Common myeloid progenitor, CD34-positive (primary cell): Measurements from ENCODE around the gene CLEC4A.
A peak's percentile ranks its signal among the peaks of the same experiment; 100 is the strongest.
"Not testable (repeated sequence)": the region's sequence is repeated elsewhere in the genome, so short reads cannot be mapped to it uniquely, and the experiment has no call there.

Experiments used
- CTCF ChIA-PET: fragments of 350-600 bp; sonication (Branson Sonifier 250); formaldehyde crosslinking; loops from one replicate; lab custom pipeline; 2021; ENCODE audit warnings: antibody characterized with exemption; lab: Charles Lee
- POLR2A ChIA-PET: fragments of 350-600 bp; sonication (Branson Sonifier 250); formaldehyde crosslinking; loops from one replicate; lab custom pipeline; 2021; ENCODE audit warnings: antibody characterized with exemption; lab: Charles Lee
- DNase-seq, 3 donors: peaks; one replicate each; pipeline versions ENCODE4 v3.0.0 to v3.0.0-alpha.2; 2013
- H3K27ac ChIP-seq, 2 experiments: 1 replicate in 1 of 2; 2 replicates in 1 of 2; pipeline ENCODE4 v1.7.0; 2013; ENCODE audit warnings: inconsistent platforms in 2 of 2, low read length in 2 of 2, mild to moderate bottlenecking in 2 of 2, low read depth in 1 of 2, moderate library complexity in 1 of 2; ENCODE audit not compliant: severe bottlenecking in 2 of 2, insufficient read depth in 1 of 2, poor library complexity in 1 of 2
- H3K27me3 ChIP-seq, 5 experiments: replicated peaks in 2 of 5; 1 replicate in 3 of 5; 2 replicates in 2 of 5; pipeline versions ENCODE4 v1.6.1 to v1.7.0; 2013; ENCODE audit warnings: low read length in 4 of 5, mild to moderate bottlenecking in 2 of 5, moderate library complexity in 2 of 5, inconsistent platforms in 1 of 5; ENCODE audit not compliant: insufficient read depth in 5 of 5, control insufficient read depth in 4 of 5
- H3K36me3 ChIP-seq, 4 experiments: 1 replicate in 2 of 4; 2 replicates in 2 of 4; pipeline versions ENCODE4 v1.6.1 to v1.7.0; 2013; ENCODE audit warnings: low read length in 3 of 4, control low read depth in 1 of 4, mild to moderate bottlenecking in 1 of 4; ENCODE audit not compliant: control insufficient read depth in 4 of 4, insufficient read depth in 4 of 4
- H3K4me1 ChIP-seq, 4 experiments: 1 replicate in 3 of 4; 2 replicates in 1 of 4; pipeline versions ENCODE4 v1.6.1 to v1.7.1; 2013; ENCODE audit warnings: low read length in 3 of 4, mild to moderate bottlenecking in 3 of 4, control low read depth in 1 of 4, inconsistent platforms in 1 of 4, moderate library complexity in 1 of 4; ENCODE audit not compliant: control insufficient read depth in 4 of 4, insufficient read depth in 4 of 4; ENCODE audit errors: control extremely low read depth in 1 of 4
- H3K4me3 ChIP-seq, 7 experiments: 1 replicate in 4 of 7; 2 replicates in 3 of 7; pipeline versions ENCODE4 v1.5.1 to v1.7.0; 2013; ENCODE audit warnings: mild to moderate bottlenecking in 7 of 7, low read length in 6 of 7, moderate library complexity in 6 of 7, inconsistent platforms in 2 of 7, low read depth in 2 of 7, control low read depth in 1 of 7; ENCODE audit not compliant: insufficient read depth in 4 of 7, control insufficient read depth in 1 of 7; ENCODE audit errors: extremely low read depth in 1 of 7
- H3K9me3 ChIP-seq, 5 experiments: 1 replicate in 4 of 5; 2 replicates in 1 of 5; pipeline versions ENCODE4 v1.6.1 to v1.7.1; 2013; ENCODE audit warnings: low read length in 4 of 5, mild to moderate bottlenecking in 2 of 5, inconsistent platforms in 1 of 5, low read depth in 1 of 5, moderate library complexity in 1 of 5; ENCODE audit not compliant: control insufficient read depth in 4 of 5, insufficient read depth in 2 of 5; ENCODE audit errors: control extremely low read depth in 1 of 5
- WGBS: methylation state at CpG from one replicate; pipeline ENCODE4 v1.1.5; 2013; ENCODE audit not compliant: insufficient coverage; 5-methylcytosine and 5-hydroxymethylcytosine counted together

The CLEC4A gene

DNA sequence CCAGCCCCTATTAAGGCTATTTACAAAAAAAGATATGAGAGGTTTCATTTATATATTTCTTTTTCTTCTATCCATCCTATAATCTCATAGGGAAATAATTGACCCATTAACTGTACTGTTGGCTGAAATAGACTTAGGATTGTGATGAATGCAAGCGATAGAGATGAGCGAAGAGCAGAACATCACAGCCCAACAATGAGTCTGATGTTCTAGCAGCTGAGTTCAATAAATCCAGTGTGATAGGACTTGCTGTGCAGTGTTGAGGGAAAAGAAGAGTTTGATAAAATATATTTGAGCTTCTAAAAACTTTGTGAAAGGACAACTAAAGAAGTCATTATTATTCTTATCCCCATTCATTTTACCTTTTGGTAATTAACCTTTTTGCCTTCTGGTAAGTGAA lies 49.5 kb downstream of the CLEC4A start:
- H3K4me1 ChIP-seq, H3K27me3 ChIP-seq, H3K27ac ChIP-seq, CTCF ChIA-PET, H3K36me3 ChIP-seq, H3K4me3 ChIP-seq, POLR2A ChIA-PET, DNase-seq, H3K9me3 ChIP-seq: not testable (repeated sequence)
- 86% methylated on average over 2 of the region's 2 CpGs for whole genome bisulfite sequencing

DNA sequence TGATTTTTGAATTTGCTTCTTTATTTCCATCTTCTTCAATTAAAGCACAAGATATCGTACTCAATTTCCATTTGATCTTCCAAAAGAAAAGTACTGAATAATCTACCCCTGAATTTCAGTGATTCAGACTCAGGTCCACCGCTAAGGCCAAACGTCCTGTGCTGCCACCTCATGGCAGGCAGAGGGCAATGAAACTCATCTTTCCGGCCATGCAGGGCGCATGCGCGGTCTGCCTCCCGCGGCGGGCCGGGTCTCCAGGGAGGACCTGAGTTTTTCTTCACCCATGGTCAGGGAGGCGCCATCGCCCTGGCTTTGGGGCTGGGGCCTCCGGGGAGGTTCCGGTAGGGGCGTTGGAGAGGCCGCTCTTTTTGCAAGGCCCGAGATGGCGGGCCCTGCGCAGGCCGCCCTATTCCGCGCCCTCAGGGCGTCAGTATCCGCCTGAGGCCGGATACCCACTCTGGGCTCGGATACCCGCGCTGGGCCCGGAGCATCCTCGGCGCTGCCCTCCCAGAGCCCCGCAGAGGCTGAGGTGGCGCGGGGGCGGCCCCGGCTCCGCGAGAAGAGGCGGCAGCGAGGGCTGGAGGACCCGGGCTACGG lies 56.7 kb downstream of the CLEC4A start:
- H3K27ac ChIP-seq, H3K4me1 ChIP-seq, H3K36me3 ChIP-seq, POLR2A ChIA-PET, H3K9me3 ChIP-seq, H3K27me3 ChIP-seq: not testable (repeated sequence)
- H3K4me3 ChIP-seq = peak overlapping the region; percentile 23 to 75 (median 57)
- peak; percentile 52 to 75 (median 68) for DNase-seq
- CTCF ChIA-PET = interaction anchor here (1.5 kb wide), 1 partner anchor 74 kb away, joined by 4 read pairs; no protein-coding TSS in a partner anchor
- WGBS = 0% methylated on average over 20 of the region's 43 CpGs

DNA sequence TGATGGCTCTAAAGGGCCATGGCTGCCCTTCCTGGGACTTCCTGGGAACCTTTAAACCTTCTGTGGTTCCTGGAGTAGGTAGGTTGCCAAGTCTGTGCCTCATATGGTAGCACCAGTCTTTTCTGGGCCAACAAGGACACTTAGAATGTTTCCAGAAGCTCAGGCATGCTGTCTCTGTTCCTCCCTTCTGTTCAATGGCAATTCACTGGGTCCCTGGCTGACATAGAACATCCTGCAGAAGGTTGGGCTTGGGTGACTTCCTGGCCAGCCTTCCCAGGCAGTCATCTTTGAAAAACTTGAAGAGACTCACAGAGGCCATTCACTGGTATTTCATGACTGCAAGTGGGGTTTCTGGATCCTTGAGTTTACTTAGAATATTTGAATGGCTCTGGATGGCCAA lies 57.9 kb downstream of the CLEC4A start:
- CTCF ChIA-PET = interaction anchor here (1.5 kb wide), 1 partner anchor 75 kb away, joined by 4 read pairs; no protein-coding TSS in a partner anchor

DNA sequence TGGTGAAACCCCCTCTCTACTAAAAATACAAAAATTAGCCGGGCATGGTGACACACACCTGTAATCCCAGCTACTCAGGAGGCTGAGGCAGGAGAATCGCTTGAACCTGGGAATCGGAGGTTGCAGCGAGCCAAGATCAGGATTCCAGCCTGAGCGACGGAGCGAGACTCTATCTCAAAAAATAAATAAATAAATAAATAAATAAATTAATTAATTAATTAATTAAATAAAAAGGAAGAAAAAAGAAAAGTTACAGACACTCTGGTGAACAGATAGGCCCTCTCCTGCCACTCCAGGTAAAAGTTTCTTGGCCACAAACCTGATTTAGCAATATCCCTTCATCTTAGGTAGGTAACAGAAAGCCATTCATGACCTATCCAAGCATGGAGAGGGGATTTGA lies 59.5 kb downstream of the CLEC4A start:
- H3K27me3 ChIP-seq, H3K4me3 ChIP-seq, H3K27ac ChIP-seq, H3K4me1 ChIP-seq, POLR2A ChIA-PET, CTCF ChIA-PET, H3K36me3 ChIP-seq, DNase-seq, H3K9me3 ChIP-seq: not testable (repeated sequence)
- no CpG with 5 or more reads among the region's 7 CpGs for WGBS

More for the DNA sequence above, 57.9 kb downstream of the CLEC4A start:
- H3K9me3 ChIP-seq, H3K27me3 ChIP-seq, H3K4me3 ChIP-seq, H3K27ac ChIP-seq, H3K36me3 ChIP-seq, POLR2A ChIA-PET, H3K4me1 ChIP-seq, DNase-seq: not testable (repeated sequence)

DNA sequence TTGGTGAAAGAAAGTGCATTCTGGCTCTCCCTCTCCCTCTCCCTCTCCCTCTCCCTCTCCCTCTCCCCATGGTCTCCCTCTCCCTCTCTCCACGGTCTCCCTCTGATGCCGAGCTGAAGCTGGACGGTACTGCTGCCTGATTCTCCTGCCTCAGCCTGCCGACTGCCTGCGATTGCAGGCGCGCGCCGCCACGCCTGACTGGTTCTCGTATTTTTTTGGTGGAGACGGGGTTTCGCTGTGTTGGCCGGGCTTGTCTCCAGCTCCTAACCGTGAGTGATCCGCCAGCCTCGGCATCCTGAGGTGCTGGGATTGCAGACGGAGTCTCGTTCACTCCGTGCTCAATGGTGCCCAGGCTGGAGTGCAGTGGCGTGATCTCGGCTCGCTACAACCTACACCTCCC lies 59.9 kb downstream of the CLEC4A start:
- DNase-seq, H3K4me3 ChIP-seq, H3K4me1 ChIP-seq, H3K36me3 ChIP-seq, CTCF ChIA-PET, H3K27me3 ChIP-seq, POLR2A ChIA-PET, H3K9me3 ChIP-seq, H3K27ac ChIP-seq: not testable (repeated sequence)
- WGBS = 97% methylated on average over 12 of the region's 23 CpGs

DNA sequence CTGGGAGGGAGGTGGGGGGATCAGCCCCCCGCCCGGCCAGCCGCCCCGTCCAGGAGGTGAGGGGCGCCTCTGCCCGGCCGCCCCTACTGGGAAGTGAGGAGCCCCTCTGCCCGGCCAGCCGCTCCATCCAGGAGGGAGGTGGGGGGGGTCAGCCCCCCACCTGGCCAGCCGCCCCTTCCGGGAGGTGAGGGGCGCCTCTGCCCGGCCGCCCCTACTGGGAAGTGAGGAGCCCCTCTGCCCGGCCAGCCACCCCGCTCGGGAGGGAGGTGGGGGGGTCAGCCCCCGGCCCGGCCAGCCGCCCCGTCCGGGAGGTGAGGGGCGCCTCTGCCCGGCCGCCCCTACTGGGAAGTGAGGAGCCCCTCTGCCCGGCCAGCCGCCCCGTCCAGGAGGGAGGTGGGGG lies 60.8 kb downstream of the CLEC4A start:
- WGBS = 93% methylated on average over 5 of the region's 28 CpGs
- DNase-seq = not testable (repeated sequence)

DNA sequence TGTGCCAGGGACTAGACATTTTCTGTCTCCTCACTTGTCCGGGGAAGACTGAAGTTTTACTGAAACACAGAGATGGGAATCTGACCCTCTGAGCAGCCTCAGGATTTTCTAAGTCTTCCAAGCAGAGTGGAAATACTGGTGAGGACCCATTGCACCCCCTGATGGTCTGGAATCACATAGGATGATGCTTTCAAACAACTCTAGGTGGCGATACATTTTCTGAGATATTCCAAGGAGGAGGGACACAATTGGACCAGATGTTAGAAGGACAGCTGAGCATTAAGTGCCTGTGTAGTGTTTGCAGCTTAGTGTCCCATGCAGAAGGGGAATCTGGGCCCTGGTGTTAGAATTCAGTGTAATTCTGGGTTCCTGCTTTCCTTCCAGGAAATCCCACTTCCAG lies 64.7 kb downstream of the CLEC4A start:
- CTCF ChIA-PET, H3K4me3 ChIP-seq, DNase-seq, H3K9me3 ChIP-seq, H3K4me1 ChIP-seq, H3K36me3 ChIP-seq, POLR2A ChIA-PET, H3K27me3 ChIP-seq, H3K27ac ChIP-seq: not testable (repeated sequence)
- 93% methylated on average over 1 of the region's 2 CpGs for WGBS

More for the DNA sequence above, 60.8 kb downstream of the CLEC4A start:
- H3K36me3 ChIP-seq, H3K27ac ChIP-seq, H3K27me3 ChIP-seq, CTCF ChIA-PET, H3K4me1 ChIP-seq, H3K9me3 ChIP-seq, POLR2A ChIA-PET, H3K4me3 ChIP-seq: not testable (repeated sequence)
